DMS114 treated with DMSO at 0.1 percent for 48 hours (cell line): Measurements from ENCODE around the gene STIM1.
"Not testable (repeated sequence)": the region's sequence is repeated elsewhere in the genome, so short reads cannot be mapped to it uniquely, and the experiment has no call there.

ENCODE experiments used
- DNase-seq: peaks from one replicate; lab custom pipeline; 2025; ENCODE audit not compliant: unreplicated experiment; lab: John Stamatoyannopoulos, UW

The STIM1 gene

GRCh38 chr11:3854977-3855807, at the start of gene STIM1:
Gene STIM1 (plus strand): TSS chr11:3855664. CDS start chr11:3856271, 607 bp downstream.
- DNase-seq = peak; percentile 74

GRCh38 chr11:3807909-3808860, 47.3 kb upstream of the STIM1 start, which contains the start of gene PGAP2:
Gene PGAP2 (plus strand): TSS chr11:3808560. CDS start chr11:3811260, 2,700 bp downstream.
- DNase-seq = no peak

- DNase-seq = no peak
Measured at GRCh38 chr11:3808861-3809623, 46.4 kb upstream of the STIM1 start.

- no peak for DNase-seq
Measured at GRCh38 chr11:3809624-3809928, 45.9 kb upstream of the STIM1 start.

GRCh38 chr11:3810446-3810845, 45.0 kb upstream of the STIM1 start:
- DNase-seq = no peak

GRCh38 chr11:3810951-3811350, 44.5 kb upstream of the STIM1 start:
- DNase-seq = no peak

- not testable (repeated sequence) for DNase-seq
Measured at GRCh38 chr11:3814832-3815231, 40.6 kb upstream of the STIM1 start.

- DNase-seq = no peak
Measured at GRCh38 chr11:3815845-3816244, 39.6 kb upstream of the STIM1 start.

GRCh38 chr11:3816673-3817072, 38.8 kb upstream of the STIM1 start:
- DNase-seq = no peak

- no peak for DNase-seq
Measured at GRCh38 chr11:3817181-3817800, 38.2 kb upstream of the STIM1 start.

- DNase-seq = no peak
Measured at GRCh38 chr11:3820971-3821370, 34.5 kb upstream of the STIM1 start.

GRCh38 chr11:3822312-3822711, 33.2 kb upstream of the STIM1 start:
- DNase-seq = no peak

- DNase-seq = no peak
Measured at GRCh38 chr11:3823303-3823702, 32.2 kb upstream of the STIM1 start.

GRCh38 chr11:3823762-3824506, 31.5 kb upstream of the STIM1 start:
- no peak for DNase-seq

- no peak for DNase-seq
Measured at GRCh38 chr11:3824714-3825472, 30.6 kb upstream of the STIM1 start.

- no peak for DNase-seq
Measured at GRCh38 chr11:3825473-3826154, 29.9 kb upstream of the STIM1 start.

- DNase-seq = no peak
Measured at GRCh38 chr11:3826721-3827120, 28.7 kb upstream of the STIM1 start.

GRCh38 chr11:3827434-3828186, 27.9 kb upstream of the STIM1 start:
- DNase-seq = no peak
